Cardiac muscle cell (in vitro differentiated cells and primary cell): ENCODE measurements around the gene ITGAV. TPM values are rescaled to one million over a fixed set of nuclear protein-coding genes. Genes with fewer than 3 reads are reported as not detected.
A peak's percentile ranks its signal among the peaks of the same experiment; 100 is the strongest.

Experiments used
- DNase-seq, 2 donors: peaks; one replicate each; pipeline versions ENCODE4 v3.0.0 to v3.0.0-alpha.2; 2010 to 2017; ENCODE audit warnings: low read depth in 1 of 2, low spot score in 1 of 2
- H3K27ac ChIP-seq: fragments of 200-600 bp; sonication (generic); 2 replicates; pipeline ENCODE4 v1.5.1; 2016
- H3K27me3 ChIP-seq: fragments of 200-600 bp; sonication (generic); 2 replicates; pipeline ENCODE4 v1.6.0; 2016; ENCODE audit warnings: control low read depth
- H3K36me3 ChIP-seq: fragments of 200-600 bp; sonication (generic); 2 replicates; pipeline ENCODE4 v1.5.1; 2016; ENCODE audit warnings: control low read depth
- H3K4me1 ChIP-seq: fragments of 200-600 bp; sonication (generic); 2 replicates; pipeline ENCODE4 v1.8.1; 2017; ENCODE audit warnings: low read depth, mild to moderate bottlenecking, mixed run types
- H3K4me3 ChIP-seq: fragments of 200-600 bp; sonication (generic); 2 replicates; pipeline ENCODE4 v1.5.1; 2016; ENCODE audit warnings: mild to moderate bottlenecking
- H3K9me3 ChIP-seq: fragments of 200-600 bp; sonication (generic); 2 replicates; pipeline ENCODE4 v1.5.1; 2017; ENCODE audit warnings: low read depth, mild to moderate bottlenecking, control low read depth
- polyA plus RNA-seq: library from polyadenylated mRNA; unstranded; fragments of >200 nt; fragmentation: Nextera tagmentation; extraction: Ambion mirVana; gene quantifications from 2 replicates; pipeline ENCODE4 v1.2.1, GENCODE V29; 2016
- total RNA-seq: library from RNA; depleted of rRNA; stranded (reverse); fragments of >200 nt; gene quantifications from 2 replicates; pipeline ENCODE4 v1.2.3, GENCODE V29; 2016
- TF ChIP-seq, protein P1 (sequence below): IDR thresholded peaks from 2 replicates; pipeline ENCODE4 v1.5.1; 2012; ENCODE audit warnings: low read depth, mild to moderate bottlenecking, low read length

Gene ITGAV
- total and polyA plus RNA-seq, 2 experiments from 2014 or later = 39.4 to 99.8 TPM

DNA sequence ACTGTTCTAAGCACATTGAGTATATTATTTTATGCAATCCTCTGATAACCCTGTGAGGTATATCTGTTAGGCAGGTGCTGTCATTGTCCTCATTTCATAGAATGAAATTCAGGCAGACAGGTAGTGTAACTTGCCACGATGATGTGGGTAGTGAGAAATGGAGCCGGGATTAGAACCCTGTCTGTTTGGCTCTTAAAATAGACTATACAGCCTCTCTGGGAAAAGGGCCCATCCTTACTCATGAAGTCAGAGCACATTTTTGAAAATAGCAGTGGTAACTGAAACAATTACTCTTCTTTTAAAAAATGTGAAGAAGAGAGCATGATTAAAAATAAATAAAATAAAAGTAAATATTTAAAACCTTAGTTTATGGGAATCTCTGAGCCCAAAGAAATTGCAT, 127.0 kb downstream of the ITGAV start:
- TF ChIP-seq, protein P1, sequence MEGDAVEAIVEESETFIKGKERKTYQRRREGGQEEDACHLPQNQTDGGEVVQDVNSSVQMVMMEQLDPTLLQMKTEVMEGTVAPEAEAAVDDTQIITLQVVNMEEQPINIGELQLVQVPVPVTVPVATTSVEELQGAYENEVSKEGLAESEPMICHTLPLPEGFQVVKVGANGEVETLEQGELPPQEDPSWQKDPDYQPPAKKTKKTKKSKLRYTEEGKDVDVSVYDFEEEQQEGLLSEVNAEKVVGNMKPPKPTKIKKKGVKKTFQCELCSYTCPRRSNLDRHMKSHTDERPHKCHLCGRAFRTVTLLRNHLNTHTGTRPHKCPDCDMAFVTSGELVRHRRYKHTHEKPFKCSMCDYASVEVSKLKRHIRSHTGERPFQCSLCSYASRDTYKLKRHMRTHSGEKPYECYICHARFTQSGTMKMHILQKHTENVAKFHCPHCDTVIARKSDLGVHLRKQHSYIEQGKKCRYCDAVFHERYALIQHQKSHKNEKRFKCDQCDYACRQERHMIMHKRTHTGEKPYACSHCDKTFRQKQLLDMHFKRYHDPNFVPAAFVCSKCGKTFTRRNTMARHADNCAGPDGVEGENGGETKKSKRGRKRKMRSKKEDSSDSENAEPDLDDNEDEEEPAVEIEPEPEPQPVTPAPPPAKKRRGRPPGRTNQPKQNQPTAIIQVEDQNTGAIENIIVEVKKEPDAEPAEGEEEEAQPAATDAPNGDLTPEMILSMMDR = no peak
- no peaks in the 10 kb centered on the region for H3K9me3 ChIP-seq
- H3K4me1 ChIP-seq = no peaks in the 10 kb centered on the region
- H3K27ac ChIP-seq = no peak overlapping the region
- no peak for DNase-seq
- no peak overlapping the region for H3K4me3 ChIP-seq
- no peaks in the 10 kb centered on the region for H3K36me3 ChIP-seq
- H3K27me3 ChIP-seq = no peaks in the 10 kb centered on the region

DNA sequence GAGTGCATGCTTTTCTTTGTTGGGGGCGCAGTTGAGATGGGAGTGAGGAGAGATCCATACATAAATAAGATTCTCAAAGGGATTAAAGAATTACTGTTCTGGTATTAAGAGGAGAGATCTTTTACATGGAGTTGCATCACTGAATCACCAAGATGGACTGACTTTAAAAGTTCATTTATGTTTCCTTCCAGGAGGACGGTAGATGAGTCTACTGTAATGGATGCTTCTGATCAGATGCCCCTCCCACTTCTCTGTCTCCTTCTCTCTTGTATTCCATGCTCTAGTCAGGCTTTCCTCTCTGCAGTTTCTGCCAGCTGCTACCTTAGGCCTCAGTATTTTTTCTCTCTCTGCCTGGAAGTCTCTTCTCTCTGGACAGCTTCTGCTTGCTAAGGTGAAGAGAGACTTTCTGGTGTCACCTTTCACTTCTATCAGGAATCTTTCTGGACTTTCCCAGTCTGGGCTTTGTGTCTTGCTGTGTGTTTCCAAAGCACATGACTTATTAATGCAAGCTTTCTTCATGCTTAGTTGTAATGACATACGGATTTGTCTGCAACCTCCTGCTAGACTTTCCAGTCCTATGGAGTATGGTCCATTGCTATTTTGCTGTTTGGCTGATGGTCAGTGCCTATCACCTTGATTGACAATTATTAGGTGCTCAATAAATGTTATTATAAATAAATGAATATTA, 127.6 kb downstream of the ITGAV start:
- TF ChIP-seq, protein P1 = no peak
- Histone ChIP-seq H3K9me3 (no peaks in the 10 kb centered on the region), H3K4me1 (no peaks in the 10 kb centered on the region), H3K27me3 (no peaks in the 10 kb centered on the region), H3K36me3 (no peaks in the 10 kb centered on the region), H3K27ac (no peak overlapping the region), H3K4me3 (no peak overlapping the region)
- peak in 1 of 2 donors; percentile 5 for DNase-seq

DNA sequence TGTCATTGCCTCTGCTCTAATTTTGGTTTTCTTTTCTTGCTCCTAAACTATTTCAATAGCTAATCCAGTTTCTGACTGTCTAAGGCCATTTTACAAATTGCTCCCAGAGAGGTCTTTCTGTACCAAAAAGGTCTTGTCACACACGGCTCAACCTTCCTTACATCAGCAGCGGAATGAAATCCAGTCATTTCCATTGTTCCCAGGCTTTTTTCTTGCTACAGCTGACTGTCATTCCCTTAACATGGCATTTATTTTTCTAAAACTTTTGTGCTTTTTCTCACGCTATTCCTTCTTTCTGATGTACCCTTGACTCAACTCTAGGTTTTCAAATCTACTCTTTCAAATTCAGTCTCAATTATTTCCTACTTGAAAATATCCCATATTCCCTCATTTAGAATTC, 128.3 kb downstream of the ITGAV start:
- DNase-seq = no peak
- Histone ChIP-seq H3K4me3 (no peak overlapping the region), H3K36me3 (no peaks in the 10 kb centered on the region), H3K27ac (no peak overlapping the region), H3K27me3 (no peaks in the 10 kb centered on the region), H3K4me1 (no peaks in the 10 kb centered on the region), H3K9me3 (no peaks in the 10 kb centered on the region)
- TF ChIP-seq, protein P1 = no peak

DNA sequence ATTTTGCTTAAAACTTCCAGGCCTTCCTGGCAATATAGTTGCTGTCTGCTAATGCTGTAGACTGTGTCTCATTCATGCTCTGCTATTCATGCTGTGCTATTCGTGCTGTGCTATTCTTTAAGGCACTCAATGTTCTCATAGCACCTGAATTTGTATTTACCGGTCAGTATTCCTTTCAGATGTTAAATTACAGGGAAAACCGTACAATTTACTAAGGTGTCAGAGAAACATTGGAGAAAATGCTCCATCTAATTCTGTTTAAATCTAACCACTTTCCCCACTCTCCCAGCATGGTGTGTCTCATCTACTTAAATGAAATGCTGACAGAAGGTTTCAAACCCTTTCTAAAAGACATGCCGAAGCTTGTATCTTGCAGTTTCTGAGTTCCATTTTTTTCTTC, 129.0 kb downstream of the ITGAV start:
- Histone ChIP-seq H3K27me3 (no peaks in the 10 kb centered on the region), H3K4me3 (no peak overlapping the region), H3K9me3 (no peaks in the 10 kb centered on the region), H3K27ac (no peak overlapping the region), H3K36me3 (no peaks in the 10 kb centered on the region), H3K4me1 (no peaks in the 10 kb centered on the region)
- TF ChIP-seq, protein P1 = no peak
- no peak for DNase-seq

DNA sequence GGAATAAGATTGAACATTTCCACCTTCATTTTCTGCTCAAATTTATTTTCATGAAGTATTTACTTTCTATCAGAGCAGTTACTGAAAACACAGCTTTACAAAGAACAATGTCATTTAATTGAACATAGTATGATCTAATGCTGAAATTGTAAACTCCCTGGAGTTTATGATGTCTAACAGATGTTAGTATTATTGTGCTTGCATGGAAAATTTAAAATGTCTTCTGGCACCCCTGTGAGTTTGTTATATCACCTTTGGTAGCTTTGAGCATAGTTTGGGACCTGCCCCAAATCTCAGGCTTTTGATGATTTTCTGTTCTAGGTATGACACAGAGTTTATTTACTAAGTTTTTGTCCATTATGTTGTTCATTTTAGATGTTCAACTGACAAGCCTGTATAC, 132.1 kb downstream of the ITGAV start:
- Histone ChIP-seq H3K9me3 (no peaks in the 10 kb centered on the region), H3K36me3 (no peaks in the 10 kb centered on the region), H3K27ac (no peak overlapping the region), H3K4me3 (no peak overlapping the region), H3K27me3 (no peaks in the 10 kb centered on the region), H3K4me1 (no peaks in the 10 kb centered on the region)
- TF ChIP-seq, protein P1 = no peak
- no peak for DNase-seq

DNA sequence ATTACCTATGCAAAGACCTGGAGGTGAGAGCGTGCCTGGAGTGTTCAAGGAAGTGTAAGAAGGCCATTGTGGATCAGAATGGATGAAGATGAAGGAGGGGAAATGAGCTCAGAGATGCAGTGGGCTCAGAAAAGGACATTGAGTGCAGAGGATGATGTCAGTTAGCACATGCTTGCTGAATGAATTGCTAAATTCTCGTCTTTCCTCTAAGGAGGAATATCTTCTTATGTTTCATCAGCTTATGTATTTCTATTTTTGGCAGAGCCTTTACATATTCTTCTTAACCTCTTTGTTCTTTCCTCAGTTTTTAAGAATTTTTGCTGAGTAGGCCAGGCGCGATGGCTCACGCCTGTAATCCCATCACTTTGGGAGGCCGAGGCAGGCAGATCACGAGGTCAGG, 134.9 kb downstream of the ITGAV start:
- TF ChIP-seq, protein P1 = no peak
- no peak overlapping the region for H3K4me3 ChIP-seq
- H3K27me3 ChIP-seq = no peaks in the 10 kb centered on the region
- no peaks in the 10 kb centered on the region for H3K36me3 ChIP-seq
- no peaks in the 10 kb centered on the region for H3K9me3 ChIP-seq
- H3K27ac ChIP-seq = no peak overlapping the region
- H3K4me1 ChIP-seq = no peaks in the 10 kb centered on the region
- no peak for DNase-seq
